HG02885 (cell line): ENCODE data around the gene PRELID2.
"Not testable (repeated sequence)": the region's sequence is repeated elsewhere in the genome, so short reads cannot be mapped to it uniquely, and the experiment has no call there.

Source experiments
- ATAC-seq: cut with Tn5 transposase; IDR thresholded peaks from one replicate; pipeline ENCODE4 v1.9.1; 2021; ENCODE audit warnings: mild to moderate bottlenecking; ENCODE audit not compliant: unreplicated experiment, poor library complexity

Gene PRELID2

GRCh38 chr5:145840458-145841132, 5.5 kb upstream of the PRELID2 start:
- ATAC-seq = no peak

- ATAC-seq = no peak
Observed at GRCh38 chr5:145838276-145838675, 3.1 kb upstream of the PRELID2 start.

DNA sequence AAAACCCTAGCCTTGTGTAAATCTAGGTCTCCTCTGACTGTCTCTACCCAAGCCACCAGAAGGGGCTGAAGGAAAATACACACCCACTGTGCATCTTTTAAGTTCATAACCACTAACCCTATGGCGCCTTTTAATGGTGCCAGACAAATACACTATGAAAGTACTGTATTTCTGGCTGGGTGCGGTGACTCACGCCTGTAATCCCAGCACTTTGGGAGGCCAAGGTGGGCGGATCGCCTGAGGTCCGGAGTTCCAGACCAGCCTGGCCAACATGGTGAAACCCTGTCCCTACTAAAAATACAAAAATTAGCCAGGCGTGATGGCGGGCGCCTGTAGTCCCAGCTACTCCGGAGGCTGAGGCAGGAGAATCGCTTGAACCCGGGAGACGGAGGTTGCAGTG, 1.1 kb upstream of the PRELID2 start:
- ATAC-seq = not testable (repeated sequence)

DNA sequence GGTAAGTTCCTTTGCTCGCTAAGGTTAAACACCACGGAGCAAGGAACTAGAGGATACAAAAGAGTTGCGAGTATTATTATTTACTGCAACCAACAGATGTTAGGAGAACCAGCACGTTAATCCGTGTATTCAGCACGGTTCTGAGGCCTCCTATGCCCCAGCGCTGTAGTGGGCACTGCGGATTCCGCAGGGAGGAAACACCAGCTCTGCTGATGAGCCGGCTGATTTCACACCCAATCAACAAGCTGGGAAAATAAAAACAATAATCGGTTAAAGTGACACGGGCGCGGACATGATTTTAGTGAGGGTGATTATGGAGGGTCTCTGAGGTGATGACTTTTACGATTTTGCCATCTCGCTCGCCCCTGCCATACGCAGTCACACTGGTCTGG, 702 bp upstream of the PRELID2 start:
- no peak for ATAC-seq

- ATAC-seq = no peak
Observed at GRCh38 chr5:145834554-145834916, 607 bp downstream of the PRELID2 start.

GRCh38 chr5:145833631-145834200, 1.4 kb downstream of the PRELID2 start:
- ATAC-seq = no peak

GRCh38 chr5:145830594-145830993, 4.5 kb downstream of the PRELID2 start:
- ATAC-seq = no peak

GRCh38 chr5:145829708-145830361, 5.3 kb downstream of the PRELID2 start:
- ATAC-seq = no peak

DNA sequence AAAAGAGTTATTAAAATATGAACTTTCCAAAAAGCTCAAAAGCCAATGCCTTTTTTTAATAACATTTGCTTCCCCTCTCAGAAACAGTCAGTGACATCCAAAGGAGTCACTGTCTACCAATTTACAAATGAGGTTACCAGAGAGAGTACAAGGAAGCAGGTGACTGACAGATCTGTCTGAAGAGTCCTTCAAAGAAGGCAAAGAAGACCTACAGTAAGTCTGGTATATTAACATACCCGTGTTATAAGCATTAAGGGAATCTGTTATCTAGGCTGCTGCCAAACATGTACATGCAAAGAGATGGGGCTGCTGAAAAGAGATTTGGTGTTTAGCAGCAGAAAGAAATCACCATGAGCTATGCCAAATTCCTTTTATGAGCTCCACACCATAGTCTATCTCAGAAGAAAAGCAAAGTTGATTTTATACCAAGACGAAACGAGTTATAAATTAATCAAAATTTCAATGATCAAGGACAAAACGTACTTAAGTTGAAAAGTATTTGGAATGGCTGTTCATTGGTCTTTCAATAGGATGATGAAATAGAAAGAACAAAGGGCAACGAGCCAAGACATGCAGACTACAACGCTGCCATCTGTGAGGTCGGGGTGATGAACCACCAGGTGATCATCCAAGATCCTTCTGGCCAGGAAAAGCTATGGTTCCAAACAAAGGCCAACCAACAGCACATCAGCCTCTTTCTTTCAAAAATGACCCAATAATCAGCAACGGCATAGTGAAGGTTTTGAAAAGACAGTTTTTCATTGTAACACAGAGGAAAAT, 8.1 kb downstream of the PRELID2 start:
- ATAC-seq = no peak

GRCh38 chr5:145825751-145826180, 9.4 kb downstream of the PRELID2 start:
- ATAC-seq = peak; percentile 75

- ATAC-seq = no peak
Observed at GRCh38 chr5:145824040-145824439, 11.1 kb downstream of the PRELID2 start.

DNA sequence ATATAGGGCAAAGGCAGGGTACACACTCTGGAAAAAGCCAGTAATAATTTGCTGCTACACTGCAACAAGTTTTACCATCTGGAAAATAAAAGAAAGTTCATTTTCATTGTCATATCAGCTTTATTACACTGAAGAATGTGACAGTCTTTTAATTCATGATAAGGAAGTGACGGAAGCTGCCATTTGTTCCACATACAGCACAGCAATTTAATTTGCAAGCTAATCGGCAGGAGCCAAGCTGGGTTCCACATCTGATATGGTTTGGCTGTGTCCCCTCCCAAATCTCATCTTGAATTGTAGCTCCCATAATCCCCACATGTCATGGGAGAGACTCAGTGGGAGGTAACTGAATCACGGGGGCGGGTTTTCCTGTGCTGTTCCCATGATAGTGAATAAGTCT, 16.5 kb downstream of the PRELID2 start:
- ATAC-seq = no peak

- no peak for ATAC-seq
Observed at GRCh38 chr5:145812877-145813276, 22.3 kb downstream of the PRELID2 start.

GRCh38 chr5:145811834-145812625, 23.1 kb downstream of the PRELID2 start:
- ATAC-seq = no peak

DNA sequence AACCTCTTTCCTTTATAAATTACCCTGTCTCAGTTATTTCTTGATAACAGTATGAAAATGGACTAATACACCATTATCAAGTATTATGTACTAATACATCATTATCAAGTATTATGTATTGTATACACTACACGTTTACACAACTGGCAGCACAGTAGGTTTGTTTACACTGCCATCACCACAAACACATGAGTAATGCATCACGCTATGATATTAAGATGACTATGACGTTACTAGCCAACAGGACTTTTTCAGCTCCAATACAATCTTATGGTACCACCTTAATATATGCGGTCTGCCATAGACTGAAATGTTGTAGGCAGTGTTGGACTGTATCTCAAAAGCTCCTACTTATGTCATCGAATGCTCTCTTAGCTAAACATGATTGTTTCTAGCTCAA, 28.2 kb downstream of the PRELID2 start:
- ATAC-seq = no peak

- ATAC-seq = no peak
Observed at GRCh38 chr5:145805819-145806218, 29.3 kb downstream of the PRELID2 start.

DNA sequence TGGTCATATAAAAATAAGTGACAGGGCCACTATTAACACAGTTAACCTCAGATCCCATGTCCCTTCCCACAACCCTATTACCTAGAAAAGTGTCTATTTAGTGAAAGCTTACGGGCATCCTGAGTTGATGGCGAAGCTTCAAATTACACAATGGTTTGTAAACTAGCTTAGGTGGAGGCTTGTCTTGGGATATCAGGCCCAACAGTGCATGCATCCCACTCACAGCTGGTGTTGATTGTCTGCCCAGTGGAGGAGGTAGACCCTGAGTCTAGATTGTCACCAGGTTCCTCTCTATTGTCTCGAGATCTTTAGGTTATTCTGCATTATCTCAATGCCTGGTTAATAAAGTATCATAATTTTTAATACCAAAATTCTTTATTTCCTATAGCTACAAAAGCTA, 30.4 kb downstream of the PRELID2 start:
- no peak for ATAC-seq

GRCh38 chr5:145803112-145804004, 31.8 kb downstream of the PRELID2 start:
- no peak for ATAC-seq

DNA sequence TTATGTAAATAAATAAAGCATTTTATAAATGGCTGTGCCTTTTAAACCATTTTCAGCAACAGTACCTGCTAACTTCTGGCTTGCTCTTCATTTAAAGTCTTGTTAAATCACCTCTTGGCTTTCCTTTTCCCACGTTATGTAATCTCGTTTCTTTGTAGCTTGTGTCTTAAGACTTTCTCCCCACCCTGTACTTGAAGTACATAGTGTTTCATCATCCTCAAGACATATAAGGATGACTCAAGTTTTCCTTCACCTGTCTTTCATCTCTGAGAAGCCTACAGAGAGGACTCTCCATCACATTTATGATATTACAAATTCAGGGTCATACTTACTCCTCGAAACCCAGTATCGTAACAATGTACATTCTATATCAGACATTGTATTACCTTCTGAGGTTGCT, 33.9 kb downstream of the PRELID2 start:
- no peak for ATAC-seq
